GM23248 (cell line): ENCODE measurements around the gene PLXND1.

ENCODE experiments used
- EZH2 ChIP-seq: fragments of 200-600 bp; sonication (generic); IDR thresholded peaks from 2 replicates; pipeline ENCODE4 v1.6.1; 2018; ENCODE audit warnings: antibody characterized with exemption, mild to moderate bottlenecking; ENCODE audit not compliant: insufficient read depth, poor library complexity, severe bottlenecking
- EZH2phosphoT487 ChIP-seq: fragments of 200-600 bp; sonication (generic); IDR thresholded peaks from 2 replicates; pipeline ENCODE4 v1.6.1; 2018; ENCODE audit warnings: antibody characterized with exemption, moderate library complexity, mild to moderate bottlenecking, low read depth; ENCODE audit not compliant: insufficient read depth

DNA sequence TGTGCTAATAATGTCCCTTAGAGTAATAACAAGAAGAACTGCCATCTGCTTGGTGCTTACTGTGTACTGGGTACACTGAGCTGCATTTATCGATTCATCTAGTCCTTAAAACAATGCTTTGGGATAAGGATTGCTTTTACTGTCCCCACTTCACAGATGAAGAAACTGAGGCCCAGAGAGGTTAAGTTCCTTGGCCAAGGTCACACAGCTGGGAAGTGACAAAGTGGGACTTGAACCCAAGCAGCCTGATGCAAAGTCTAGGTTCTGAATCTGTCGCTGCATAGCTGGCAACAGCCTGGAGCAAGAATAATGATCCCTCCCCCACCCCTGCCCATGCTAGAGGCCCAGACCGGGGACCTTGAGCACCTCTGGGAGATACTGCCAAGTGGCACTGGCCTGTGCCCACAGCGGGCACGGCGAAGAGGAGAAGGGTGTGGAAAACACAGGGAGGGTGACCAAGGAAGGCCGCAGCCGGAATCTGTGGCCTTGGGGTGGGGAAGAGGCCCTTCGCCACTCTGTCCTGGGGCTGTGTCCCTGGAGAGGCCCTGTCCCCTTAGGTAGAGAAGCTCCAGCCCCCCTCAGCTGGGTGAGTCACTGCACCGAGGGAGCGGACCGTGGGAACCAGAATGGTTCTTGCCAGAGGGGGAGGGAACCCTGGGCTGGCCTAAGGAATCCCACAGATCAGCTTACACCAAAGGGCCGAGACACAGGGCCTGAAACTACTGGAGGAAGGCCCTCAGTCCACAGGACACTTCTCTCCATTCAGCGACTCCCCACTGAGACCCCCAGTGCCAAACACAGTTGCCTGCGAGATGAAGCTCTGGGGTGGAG is 3.5 kb downstream of the PLXND1 start:
- TF ChIP-seq EZH2phosphoT487 (no peak), EZH2 (no peak)
